Choroid plexus epithelial cell (primary cell): Measurements from ENCODE around the gene CMKLR1.

Source experiments
- DNase-seq: peaks from one replicate; pipeline ENCODE4 v3.0.0-alpha.2; 2010; ENCODE audit warnings: low read depth
- H3K4me3 ChIP-seq: 2 replicates; pipeline ENCODE4 v1.5.1; 2011; ENCODE audit warnings: low read depth, mild to moderate bottlenecking, control low read depth, low read length, moderate library complexity
- TF ChIP-seq, protein P1 (sequence below): conservative IDR thresholded peaks from 2 replicates; pipeline ENCODE4 v1.5.1; 2011; ENCODE audit warnings: low read depth, mild to moderate bottlenecking, control low read depth, inconsistent platforms, low read length, moderate library complexity

CMKLR1 gene

GRCh38 chr12:108340037-108340436 is 926 bp upstream of the CMKLR1 start:
- DNase-seq, result no peak
- TF ChIP-seq, protein P1, sequence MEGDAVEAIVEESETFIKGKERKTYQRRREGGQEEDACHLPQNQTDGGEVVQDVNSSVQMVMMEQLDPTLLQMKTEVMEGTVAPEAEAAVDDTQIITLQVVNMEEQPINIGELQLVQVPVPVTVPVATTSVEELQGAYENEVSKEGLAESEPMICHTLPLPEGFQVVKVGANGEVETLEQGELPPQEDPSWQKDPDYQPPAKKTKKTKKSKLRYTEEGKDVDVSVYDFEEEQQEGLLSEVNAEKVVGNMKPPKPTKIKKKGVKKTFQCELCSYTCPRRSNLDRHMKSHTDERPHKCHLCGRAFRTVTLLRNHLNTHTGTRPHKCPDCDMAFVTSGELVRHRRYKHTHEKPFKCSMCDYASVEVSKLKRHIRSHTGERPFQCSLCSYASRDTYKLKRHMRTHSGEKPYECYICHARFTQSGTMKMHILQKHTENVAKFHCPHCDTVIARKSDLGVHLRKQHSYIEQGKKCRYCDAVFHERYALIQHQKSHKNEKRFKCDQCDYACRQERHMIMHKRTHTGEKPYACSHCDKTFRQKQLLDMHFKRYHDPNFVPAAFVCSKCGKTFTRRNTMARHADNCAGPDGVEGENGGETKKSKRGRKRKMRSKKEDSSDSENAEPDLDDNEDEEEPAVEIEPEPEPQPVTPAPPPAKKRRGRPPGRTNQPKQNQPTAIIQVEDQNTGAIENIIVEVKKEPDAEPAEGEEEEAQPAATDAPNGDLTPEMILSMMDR, result no peak
- H3K4me3 ChIP-seq, result no peak overlapping the region

- H3K4me3 ChIP-seq, result no peak overlapping the region
- TF ChIP-seq, protein P1, result peak; percentile 78
- peak; percentile 71 for DNase-seq
These were observed 1.6 kb downstream of the CMKLR1 start for GRCh38 chr12:108337235-108338223.

DNA sequence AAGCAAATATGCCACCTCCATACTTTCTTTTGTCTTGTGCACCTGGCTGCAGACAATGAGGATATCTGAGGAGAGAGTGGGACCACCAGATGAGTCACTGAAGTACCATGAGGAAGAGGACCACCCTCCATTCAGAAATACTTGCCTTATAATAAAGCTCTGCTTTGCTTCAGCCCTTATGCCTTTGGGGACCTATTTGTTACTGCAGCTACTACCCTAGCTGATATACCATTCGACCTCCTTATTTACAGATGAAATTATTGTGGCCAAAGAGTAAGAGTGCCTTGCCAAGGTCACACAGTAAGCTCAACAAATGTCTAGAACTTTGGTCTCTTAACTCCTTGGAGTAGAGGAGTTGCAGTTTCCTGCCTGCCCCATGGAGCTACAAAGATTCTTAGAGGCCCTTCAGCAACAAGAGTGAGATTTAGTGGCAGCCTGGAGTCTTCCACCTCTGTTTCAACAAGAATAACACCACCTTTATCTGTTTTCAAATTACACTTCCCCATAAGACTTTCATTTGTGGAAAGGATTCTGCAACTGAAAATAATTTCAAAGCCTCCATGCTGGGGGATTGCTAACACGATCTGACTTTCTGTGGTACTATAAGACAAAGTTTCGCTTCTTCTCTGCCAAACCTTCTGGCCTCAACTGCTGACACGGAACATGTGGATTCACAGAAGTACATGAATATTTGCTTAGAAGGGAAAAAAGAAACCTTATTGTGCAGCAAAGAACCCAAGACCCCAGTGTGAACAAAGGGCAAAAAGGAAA is 3.6 kb downstream of the CMKLR1 start:
- TF ChIP-seq, protein P1, result no peak
- H3K4me3 ChIP-seq, result no peak overlapping the region

GRCh38 chr12:108333898-108334699 is 5.0 kb downstream of the CMKLR1 start:
- TF ChIP-seq, protein P1, result no peak
- H3K4me3 ChIP-seq, result no peak overlapping the region
- DNase-seq, result peak; percentile 78

More for the DNA sequence above, 3.6 kb downstream of the CMKLR1 start:
- DNase-seq, result no peak

GRCh38 chr12:108332791-108333382 is 6.2 kb downstream of the CMKLR1 start:
- DNase-seq, result peak; percentile 80
- no peak overlapping the region for H3K4me3 ChIP-seq
- TF ChIP-seq, protein P1, result no peak

- TF ChIP-seq, protein P1, result no peak
- DNase-seq, result no peak
- no peak overlapping the region for H3K4me3 ChIP-seq
These were observed 10.7 kb downstream of the CMKLR1 start for GRCh38 chr12:108328420-108328819.
